Osteoblast (primary cell): ENCODE data around the gene CSMD2. TPM values are rescaled to one million over a fixed set of nuclear protein-coding genes. Genes with fewer than 3 reads are reported as not detected.
"Not testable (repeated sequence)": the region's sequence is repeated elsewhere in the genome, so short reads cannot be mapped to it uniquely, and the experiment has no call there.

ENCODE experiments used
- DNase-seq: peaks from one replicate; pipeline ENCODE4 v3.0.0; 2011; ENCODE audit warnings: low spot score, mixed read lengths; ENCODE audit not compliant: insufficient read length; ENCODE audit errors: missing footprints
- H2AFZ ChIP-seq: 2 replicates; pipeline ENCODE4 v1.6.0; 2011; ENCODE audit warnings: mild to moderate bottlenecking, low read length
- H3K27ac ChIP-seq: 2 replicates; pipeline ENCODE4 v1.5.1; 2011; ENCODE audit warnings: mild to moderate bottlenecking, low read depth, low read length, moderate library complexity
- H3K27me3 ChIP-seq: 2 replicates; pipeline ENCODE4 v1.6.0; 2012; ENCODE audit warnings: mild to moderate bottlenecking, control low read depth, inconsistent platforms, low read length, moderate library complexity; ENCODE audit not compliant: insufficient read depth
- H3K36me3 ChIP-seq: 2 replicates; pipeline ENCODE4 v1.5.1; 2011; ENCODE audit warnings: mild to moderate bottlenecking, low read length, control low read depth, moderate library complexity; ENCODE audit not compliant: insufficient read depth
- H3K4me1 ChIP-seq: 2 replicates; pipeline ENCODE4 v1.5.1; 2011; ENCODE audit warnings: mild to moderate bottlenecking, low read length, control low read depth, moderate library complexity; ENCODE audit not compliant: insufficient read depth
- H3K4me2 ChIP-seq: 2 replicates; pipeline ENCODE4 v1.6.0; 2011; ENCODE audit warnings: mild to moderate bottlenecking, low read length; ENCODE audit not compliant: insufficient read depth
- H3K4me3 ChIP-seq: fragments of 200-600 bp; sonication (generic); 3 replicates; pipeline ENCODE4 v1.5.1; 2012; ENCODE audit warnings: mild to moderate bottlenecking, low read length, inconsistent platforms; ENCODE audit not compliant: insufficient read depth
- H3K79me2 ChIP-seq: 2 replicates; pipeline ENCODE4 v1.6.0; 2012; ENCODE audit warnings: mild to moderate bottlenecking, low read length, control low read depth, inconsistent platforms; ENCODE audit not compliant: insufficient read depth
- H3K9me3 ChIP-seq: 2 replicates; pipeline ENCODE4 v1.5.1; 2011; ENCODE audit warnings: low read depth, low read length, control low read depth
- H4K20me1 ChIP-seq: 2 replicates; pipeline ENCODE4 v1.6.0; 2012; ENCODE audit warnings: mild to moderate bottlenecking, low read length, control low read depth; ENCODE audit not compliant: insufficient read depth
- total RNA-seq: library from RNA; depleted of rRNA; stranded (reverse); fragments of >200 nt; gene quantifications from 2 replicates; pipeline ENCODE4 v1.2.3, GENCODE V29; 2012
- TF ChIP-seq, protein P1 (sequence below): IDR thresholded peaks from 2 replicates; pipeline ENCODE4 v1.5.1; 2011; ENCODE audit warnings: mild to moderate bottlenecking, low read depth, low read length, moderate library complexity; ENCODE audit errors: extremely low read depth

The CSMD2 gene
- total RNA-seq, 1 donor, result 0.36 TPM

DNA sequence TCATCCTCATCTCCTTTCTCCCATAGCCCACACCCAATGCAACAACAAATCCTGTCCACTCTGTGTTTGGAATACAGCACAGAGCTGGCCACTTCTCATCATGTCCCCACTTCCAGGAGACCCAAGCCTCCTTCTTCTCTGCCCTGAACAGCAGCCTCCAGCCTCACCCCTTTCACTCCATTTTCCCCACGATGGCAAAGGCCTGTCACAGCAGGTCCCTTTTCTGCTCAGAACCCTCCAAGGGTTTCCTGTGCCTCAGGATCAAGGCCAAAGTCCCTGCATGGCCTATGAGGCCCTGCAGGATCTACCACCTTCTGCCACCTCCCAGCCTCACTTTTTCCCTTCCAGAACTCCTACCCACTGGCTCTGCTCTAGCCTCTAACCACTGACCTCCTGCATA, 78.5 kb downstream of the CSMD2 start:
- Histone ChIP-seq H3K27me3 (no peaks in the 10 kb centered on the region), H2AFZ (no peak overlapping the region), H3K4me2 (no peak overlapping the region), H3K79me2 (no peaks in the 10 kb centered on the region), H3K36me3 (no peaks in the 10 kb centered on the region), H4K20me1 (no peaks in the 10 kb centered on the region), H3K9me3 (no peaks in the 10 kb centered on the region), H3K4me3 (no peak overlapping the region), H3K27ac (no peak overlapping the region), H3K4me1 (no peaks in the 10 kb centered on the region)
- DNase-seq, result no peak
- TF ChIP-seq, protein P1, sequence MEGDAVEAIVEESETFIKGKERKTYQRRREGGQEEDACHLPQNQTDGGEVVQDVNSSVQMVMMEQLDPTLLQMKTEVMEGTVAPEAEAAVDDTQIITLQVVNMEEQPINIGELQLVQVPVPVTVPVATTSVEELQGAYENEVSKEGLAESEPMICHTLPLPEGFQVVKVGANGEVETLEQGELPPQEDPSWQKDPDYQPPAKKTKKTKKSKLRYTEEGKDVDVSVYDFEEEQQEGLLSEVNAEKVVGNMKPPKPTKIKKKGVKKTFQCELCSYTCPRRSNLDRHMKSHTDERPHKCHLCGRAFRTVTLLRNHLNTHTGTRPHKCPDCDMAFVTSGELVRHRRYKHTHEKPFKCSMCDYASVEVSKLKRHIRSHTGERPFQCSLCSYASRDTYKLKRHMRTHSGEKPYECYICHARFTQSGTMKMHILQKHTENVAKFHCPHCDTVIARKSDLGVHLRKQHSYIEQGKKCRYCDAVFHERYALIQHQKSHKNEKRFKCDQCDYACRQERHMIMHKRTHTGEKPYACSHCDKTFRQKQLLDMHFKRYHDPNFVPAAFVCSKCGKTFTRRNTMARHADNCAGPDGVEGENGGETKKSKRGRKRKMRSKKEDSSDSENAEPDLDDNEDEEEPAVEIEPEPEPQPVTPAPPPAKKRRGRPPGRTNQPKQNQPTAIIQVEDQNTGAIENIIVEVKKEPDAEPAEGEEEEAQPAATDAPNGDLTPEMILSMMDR, result no peak

DNA sequence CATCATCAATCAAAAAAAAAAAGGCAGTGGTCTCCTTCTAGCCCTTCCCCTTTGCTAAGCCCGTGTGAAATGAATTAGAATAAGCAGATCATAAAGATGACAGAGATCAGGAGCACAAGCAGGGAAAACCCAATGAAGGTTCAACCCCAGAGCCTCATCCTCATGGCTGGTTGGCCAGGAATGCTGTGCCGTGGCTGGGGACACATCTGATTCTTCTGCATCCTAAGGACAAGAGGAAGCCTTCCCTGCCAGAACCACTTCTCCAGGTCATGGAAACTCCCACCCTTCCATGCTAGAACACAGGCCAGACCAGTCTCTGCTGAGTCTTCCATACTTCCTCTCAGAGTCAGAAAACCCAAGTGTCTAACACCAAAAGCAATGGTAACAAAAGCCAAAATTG, 81.1 kb downstream of the CSMD2 start:
- Histone ChIP-seq H4K20me1 (no peaks in the 10 kb centered on the region), H3K27ac (no peak overlapping the region), H3K79me2 (no peaks in the 10 kb centered on the region), H3K36me3 (no peaks in the 10 kb centered on the region), H3K4me2 (no peak overlapping the region), H2AFZ (no peak overlapping the region), H3K4me1 (no peaks in the 10 kb centered on the region), H3K9me3 (no peaks in the 10 kb centered on the region), H3K27me3 (no peaks in the 10 kb centered on the region), H3K4me3 (no peak overlapping the region)
- DNase-seq, result no peak
- TF ChIP-seq, protein P1, result no peak

DNA sequence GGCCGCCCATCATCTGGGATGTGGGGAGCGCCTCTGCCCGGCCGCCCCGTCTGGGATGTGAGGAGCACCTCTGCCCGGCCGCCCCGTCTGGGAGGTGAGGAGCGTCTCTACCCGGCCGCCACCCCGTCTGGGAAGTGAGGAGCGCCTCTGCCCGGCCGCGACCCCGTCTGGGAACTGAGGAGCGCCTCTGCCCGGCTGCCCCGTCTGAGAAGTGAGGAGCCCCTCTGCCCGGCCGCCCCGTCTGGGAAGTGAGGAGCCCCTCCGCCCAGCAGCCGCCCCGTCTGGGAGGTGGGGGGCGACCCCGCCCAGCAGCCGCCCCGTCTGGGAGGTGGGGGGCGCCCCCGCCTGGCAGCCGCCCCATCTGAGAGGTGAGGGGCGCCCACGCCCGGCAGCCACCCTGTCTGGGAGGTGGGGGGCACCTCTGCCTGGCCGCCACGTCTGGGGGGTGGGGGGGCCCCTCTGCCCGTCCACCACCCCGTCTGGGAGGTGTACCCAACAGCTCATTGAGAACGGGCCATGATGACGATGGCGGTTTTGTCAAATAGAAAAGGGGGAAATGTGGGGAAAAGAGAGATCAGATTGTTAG, 82.9 kb downstream of the CSMD2 start:
- not testable (repeated sequence) for H3K4me3 ChIP-seq, H2AFZ ChIP-seq, H3K79me2 ChIP-seq, H3K36me3 ChIP-seq, H3K27ac ChIP-seq, H4K20me1 ChIP-seq, H3K9me3 ChIP-seq, H3K4me1 ChIP-seq, H3K27me3 ChIP-seq, H3K4me2 ChIP-seq, DNase-seq

DNA sequence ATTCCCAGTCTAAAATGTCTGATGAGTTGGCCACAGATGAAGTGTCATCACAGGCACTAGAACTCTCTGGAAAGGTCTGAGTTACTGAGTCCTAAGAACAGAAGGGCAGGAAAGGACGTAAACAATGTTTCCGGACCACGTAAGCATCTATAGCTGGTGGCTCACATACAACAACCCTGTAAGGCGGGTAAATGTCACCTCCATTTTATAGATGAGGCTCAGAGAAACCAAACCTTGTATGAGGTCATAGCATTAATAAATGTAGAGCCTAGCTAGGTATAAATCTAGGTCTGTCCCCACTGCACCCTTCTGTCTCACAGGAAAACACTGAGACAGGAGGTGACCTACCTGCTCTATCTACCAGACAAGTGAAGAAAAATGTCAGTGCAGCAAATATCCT, 86.6 kb downstream of the CSMD2 start:
- no peak overlapping the region for H3K4me2 ChIP-seq
- no peaks in the 10 kb centered on the region for H4K20me1 ChIP-seq
- H3K27me3 ChIP-seq, result no peaks in the 10 kb centered on the region
- DNase-seq, result no peak
- TF ChIP-seq, protein P1, result no peak
- H3K79me2 ChIP-seq, result no peaks in the 10 kb centered on the region
- no peaks in the 10 kb centered on the region for H3K4me1 ChIP-seq
- no peaks in the 10 kb centered on the region for H3K9me3 ChIP-seq
- H3K4me3 ChIP-seq, result no peak overlapping the region
- H3K36me3 ChIP-seq, result no peaks in the 10 kb centered on the region
- no peak overlapping the region for H2AFZ ChIP-seq
- H3K27ac ChIP-seq, result no peak overlapping the region
